SH-SY5Y (cell line): Measurements from ENCODE around the gene SNRNP200.

Experiments used
- GATA2 ChIP-seq: IDR thresholded peaks from 2 replicates; pipeline ENCODE4 v1.6.1; 2011; ENCODE audit warnings: mild to moderate bottlenecking, low read depth, low read length
- GATA3 ChIP-seq: IDR thresholded peaks from 2 replicates; pipeline ENCODE4 v1.6.1; 2011; ENCODE audit warnings: low read depth, mild to moderate bottlenecking, low read length, moderate library complexity

GRCh38 chr2:96254571-96254970 lies 50.8 kb downstream of the SNRNP200 start:
- TF ChIP-seq GATA2 (no peak), GATA3 (no peak)
